ENCODE data around the gene E4F1.

E4F1 gene, protein sequence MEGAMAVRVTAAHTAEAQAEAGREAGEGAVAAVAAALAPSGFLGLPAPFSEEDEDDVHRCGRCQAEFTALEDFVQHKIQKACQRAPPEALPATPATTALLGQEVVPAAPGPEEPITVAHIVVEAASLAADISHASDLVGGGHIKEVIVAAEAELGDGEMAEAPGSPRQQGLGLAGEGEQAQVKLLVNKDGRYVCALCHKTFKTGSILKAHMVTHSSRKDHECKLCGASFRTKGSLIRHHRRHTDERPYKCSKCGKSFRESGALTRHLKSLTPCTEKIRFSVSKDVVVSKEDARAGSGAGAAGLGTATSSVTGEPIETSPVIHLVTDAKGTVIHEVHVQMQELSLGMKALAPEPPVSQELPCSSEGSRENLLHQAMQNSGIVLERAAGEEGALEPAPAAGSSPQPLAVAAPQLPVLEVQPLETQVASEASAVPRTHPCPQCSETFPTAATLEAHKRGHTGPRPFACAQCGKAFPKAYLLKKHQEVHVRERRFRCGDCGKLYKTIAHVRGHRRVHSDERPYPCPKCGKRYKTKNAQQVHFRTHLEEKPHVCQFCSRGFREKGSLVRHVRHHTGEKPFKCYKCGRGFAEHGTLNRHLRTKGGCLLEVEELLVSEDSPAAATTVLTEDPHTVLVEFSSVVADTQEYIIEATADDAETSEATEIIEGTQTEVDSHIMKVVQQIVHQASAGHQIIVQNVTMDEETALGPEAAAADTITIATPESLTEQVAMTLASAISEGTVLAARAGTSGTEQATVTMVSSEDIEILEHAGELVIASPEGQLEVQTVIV

GRCh38 chr16:2223221-2223941, at the start of gene E4F1:
E4F1 (plus strand) TSS chr16:2223591; CDS start chr16:2223614, 23 bp downstream.
- peak; percentile 100 for DNase-seq

- no peak for DNase-seq
These were observed 49.5 kb upstream of the E4F1 start for GRCh38 chr16:2173916-2174315.

DNA sequence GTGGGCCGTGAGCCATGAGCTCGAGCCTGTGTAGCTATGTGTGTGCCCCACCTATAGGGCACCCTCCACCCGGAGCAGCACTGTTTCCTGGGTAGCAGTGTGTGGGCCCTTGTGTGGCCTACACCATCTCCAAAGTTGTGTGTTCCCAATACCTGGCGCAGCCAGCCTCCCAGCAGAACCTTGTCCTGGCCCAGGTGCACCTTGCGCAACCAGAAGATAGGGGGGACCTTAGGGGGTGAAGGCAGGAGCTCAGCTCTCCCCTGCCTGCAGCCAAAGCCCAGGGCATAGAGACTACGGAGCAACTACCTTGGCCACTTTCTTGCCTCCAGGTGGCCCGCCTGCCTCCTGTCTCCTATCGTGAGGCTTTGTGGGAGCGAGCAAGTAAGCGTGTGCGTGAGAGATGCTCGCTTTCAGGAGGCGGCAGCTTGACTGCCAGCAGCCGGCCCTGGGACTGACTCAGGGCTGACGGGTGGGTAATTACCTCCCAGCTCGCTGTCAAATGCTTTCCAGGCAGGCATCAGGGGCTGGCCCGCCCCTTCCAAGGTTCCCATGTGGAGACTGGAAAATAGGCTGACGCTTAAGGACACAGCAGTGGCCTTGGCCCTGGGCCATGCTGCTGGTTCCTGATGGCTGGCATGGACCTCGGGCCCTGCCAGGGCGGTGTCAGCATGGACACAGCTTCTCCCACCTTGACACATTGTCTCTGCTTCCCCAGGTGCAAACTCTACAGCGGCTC, 48.8 kb upstream of the E4F1 start:
- DNase-seq: no peak

- no peak for DNase-seq
These were observed 47.9 kb upstream of the E4F1 start for GRCh38 chr16:2175454-2175853.

DNA sequence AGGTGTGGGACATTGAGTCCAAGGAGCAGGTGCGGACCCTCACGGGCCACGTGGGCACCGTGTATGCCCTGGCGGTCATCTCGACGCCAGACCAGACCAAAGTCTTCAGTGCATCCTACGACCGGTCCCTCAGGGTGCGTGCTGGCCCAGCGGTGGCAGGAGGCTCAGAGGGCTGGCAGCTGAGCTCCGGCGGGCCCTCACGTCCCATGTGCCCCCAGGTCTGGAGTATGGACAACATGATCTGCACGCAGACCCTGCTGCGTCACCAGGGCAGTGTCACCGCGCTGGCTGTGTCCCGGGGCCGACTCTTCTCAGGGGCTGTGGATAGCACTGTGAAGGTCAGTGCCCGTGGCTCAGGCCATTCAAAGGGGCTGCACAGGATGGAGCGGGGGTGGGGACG, 47.3 kb upstream of the E4F1 start:
- DNase-seq: no peak

DNA sequence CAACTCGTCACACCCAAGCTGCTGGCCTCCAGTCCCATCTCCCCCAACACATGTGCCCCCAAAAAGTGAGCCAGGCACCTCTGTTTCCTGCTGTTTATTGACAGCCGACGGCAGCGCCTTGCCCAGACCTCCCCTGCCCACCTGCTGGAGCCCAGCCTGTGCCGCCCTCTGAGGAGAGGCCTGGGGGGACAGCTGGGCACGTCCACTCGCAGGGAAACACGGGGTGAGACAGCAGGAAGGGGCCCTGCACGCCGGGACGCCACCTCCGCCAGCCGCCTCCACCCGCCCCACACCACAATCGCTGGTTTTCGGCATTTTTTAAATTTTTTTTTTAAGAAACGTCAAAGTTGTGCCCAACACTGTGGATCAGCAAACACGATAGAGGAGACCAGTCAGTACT, 46.3 kb upstream of the E4F1 start:
- DNase-seq: no peak

- DNase-seq: no peak
These were observed 45.8 kb upstream of the E4F1 start for GRCh38 chr16:2177561-2177960.

DNA sequence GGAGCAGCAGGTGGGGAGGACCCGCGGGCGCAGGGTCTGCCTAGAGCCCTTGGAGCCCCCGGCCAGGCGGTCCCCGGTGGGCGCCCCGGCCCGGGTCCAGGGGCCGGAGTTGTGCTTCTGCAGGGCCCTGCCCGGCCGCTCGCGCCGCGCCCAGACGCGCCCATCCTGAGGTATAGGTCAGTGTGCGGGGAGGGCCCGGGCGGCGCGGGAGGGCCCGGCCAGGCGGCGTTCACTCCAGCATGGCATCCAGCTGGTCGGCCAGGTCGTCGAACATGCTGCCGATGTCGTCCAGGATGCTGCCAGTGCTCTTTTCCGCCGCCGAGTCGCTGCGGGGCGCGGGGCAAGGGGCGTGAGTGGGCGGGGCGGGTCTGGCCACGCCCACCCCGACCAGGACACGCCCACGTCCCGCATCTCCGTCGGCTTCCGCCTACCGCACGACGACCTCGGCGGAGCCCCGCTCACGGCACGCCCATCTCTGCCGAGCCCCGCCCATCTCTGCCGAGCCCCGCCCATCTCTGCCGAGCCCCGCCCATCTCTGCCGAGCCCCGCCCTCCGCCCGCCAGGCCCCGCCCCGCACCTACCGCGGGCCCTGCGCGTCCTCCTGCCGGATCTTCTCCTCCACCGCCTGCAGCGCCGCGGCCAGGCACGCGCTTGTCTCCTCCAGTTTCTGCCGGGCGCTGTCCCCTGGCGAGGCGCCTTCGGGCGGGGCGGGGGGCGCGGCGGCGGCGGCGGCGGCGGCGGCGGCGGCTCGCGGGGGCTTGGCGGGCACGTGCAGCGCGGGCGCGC, 44.9 kb upstream of the E4F1 start:
- peak; percentile 65 for DNase-seq

DNA sequence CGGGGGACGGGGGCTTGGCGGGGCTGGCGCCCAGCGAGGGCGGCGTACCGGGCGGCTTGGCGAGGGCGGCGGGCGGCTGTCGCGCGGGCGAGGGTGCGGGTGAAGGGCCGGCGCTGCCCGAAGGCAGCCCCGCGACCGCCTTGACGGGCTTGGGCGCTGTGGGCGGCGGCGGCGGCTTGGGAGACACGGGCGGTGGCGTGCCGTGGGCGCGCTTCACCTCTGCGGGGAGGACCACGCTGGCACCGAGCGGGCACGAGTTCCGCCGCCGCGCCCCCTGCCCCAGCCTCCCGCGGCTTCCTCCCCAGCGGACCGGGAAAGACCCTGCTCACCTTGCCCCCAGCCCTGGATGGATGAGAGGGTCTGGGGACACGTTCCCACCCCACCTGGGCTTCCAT, 44.3 kb upstream of the E4F1 start:
- DNase-seq: no peak

GRCh38 chr16:2179576-2179975, 43.8 kb upstream of the E4F1 start:
- DNase-seq: no peak

DNA sequence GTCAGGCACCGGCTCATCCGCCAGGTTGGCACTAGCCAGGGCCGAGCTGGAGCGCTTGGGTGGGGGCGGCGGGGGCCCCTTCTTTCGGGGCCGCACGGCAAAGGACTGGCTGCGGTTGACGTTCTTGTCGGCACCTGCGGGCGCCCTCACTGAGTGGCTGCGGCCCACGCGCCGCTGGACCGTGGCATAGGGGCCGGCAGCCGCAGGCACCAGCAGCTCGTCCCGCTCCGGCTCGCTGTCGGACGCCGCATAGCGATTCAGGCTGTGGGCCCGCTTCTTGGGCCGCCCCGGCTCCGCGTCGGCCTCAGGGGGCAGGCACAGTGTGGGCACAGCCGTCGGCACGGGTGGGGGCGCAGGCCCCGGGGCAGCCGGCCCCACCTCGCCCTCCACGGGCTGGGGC, 42.9 kb upstream of the E4F1 start:
- DNase-seq: no peak

- DNase-seq: no peak
These were observed 42.1 kb upstream of the E4F1 start for GRCh38 chr16:2180962-2181923.

- DNase-seq: no peak
These were observed 41.4 kb upstream of the E4F1 start for GRCh38 chr16:2181952-2182351.

- no peak for DNase-seq
These were observed 39.7 kb upstream of the E4F1 start for GRCh38 chr16:2183671-2184070.

DNA sequence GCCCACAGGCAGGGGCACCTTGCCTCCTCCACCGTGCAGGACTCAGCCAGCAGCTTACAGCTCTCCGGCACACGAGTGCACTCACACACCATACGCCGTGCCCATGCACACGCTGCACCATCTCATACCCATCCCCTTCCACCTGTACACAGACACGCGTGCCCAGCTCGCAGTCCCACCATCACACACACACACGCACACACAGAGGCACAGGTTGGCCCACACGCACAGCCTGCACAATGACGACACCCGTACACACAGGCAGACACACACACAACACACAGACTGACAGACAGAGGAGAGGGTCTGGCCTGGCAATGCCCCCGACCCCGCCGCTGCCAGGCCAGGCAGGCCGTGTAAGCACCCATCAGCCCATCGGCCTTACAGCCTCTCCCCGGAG, 39.0 kb upstream of the E4F1 start:
- no peak for DNase-seq

DNA sequence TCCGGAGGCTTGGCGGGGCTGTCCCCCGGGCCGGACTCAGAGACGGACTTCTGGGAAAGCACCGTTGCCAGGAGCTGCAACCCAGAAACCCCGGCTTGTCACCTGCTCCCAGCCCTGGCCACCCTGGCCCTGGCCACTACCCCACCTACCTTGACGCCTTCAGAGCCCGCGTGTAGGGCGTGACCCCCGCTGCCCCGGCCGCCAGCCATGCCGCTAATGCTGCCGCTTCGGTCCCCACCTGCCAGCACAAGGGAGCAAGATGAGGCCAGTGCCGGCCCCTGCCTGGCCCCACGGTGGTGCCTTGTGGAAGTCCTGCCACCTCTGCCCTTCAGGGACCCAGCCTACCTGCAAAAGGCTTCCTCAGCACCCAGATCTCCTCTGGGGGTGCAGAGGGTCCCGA, 38.4 kb upstream of the E4F1 start:
- no peak for DNase-seq

DNA sequence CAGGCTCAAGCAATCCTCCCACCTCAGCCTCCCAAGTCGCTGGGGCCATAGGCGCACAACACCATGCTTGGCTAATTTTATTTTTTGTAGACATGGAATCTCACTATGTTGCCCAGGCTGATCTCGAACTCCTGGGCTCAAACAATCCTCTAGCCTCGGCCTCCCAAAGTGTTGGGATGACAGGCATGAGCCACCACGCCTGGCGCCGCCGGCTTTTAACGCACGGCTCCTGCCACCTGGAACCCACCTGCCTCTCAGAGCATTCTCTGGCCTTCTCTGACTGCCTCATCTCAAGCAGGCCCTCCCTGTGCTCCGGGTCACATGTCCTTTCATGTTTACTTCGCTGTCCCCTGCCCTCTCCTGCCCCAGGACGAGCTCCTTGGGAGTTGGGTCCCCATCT, 37.3 kb upstream of the E4F1 start:
- no peak for DNase-seq

GRCh38 chr16:2186505-2186904, 36.9 kb upstream of the E4F1 start:
- no peak for DNase-seq

DNA sequence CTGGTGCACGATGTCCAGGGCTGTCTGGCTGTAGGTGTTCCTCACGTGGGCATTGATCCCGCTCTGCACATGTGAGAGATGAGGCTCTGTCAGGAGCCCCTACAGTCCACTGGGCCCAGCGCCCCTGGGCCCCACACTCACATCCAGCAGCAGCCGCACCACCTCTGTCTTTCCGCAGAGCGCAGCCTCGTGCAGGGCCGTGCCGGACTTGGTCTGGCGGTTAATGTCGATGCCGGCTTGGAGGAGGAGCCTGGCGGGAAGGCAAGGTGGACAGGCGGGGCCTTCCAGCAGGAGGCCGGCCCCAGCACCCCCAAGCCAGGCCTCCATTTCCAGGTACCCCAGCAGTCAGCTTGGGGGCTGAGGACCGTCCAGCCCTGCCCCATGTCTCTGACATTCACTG, 36.2 kb upstream of the E4F1 start:
- no peak for DNase-seq

GRCh38 chr16:2188395-2188794, 35.0 kb upstream of the E4F1 start:
- no peak for DNase-seq
